HTERT RPE-1 (cell line): ENCODE results near the gene POU6F2.
"Not testable (repeated sequence)": the region's sequence is repeated elsewhere in the genome, so short reads cannot be mapped to it uniquely, and the experiment has no call there.

Experiments
- in situ Hi-C: fragments of 300-500 bp; cut with MboI; formaldehyde crosslinking; loops from 4 replicates; pipeline ENCODE4 v1.14.3; 2020; ENCODE audit warnings: low sequenced_read_pairs

POU6F2 gene

GRCh38 chr7:39295796-39296195, 318.1 kb downstream of the POU6F2 start:
- in situ Hi-C loops = no loop called here

- in situ Hi-C loops = no loop called here
Observed at GRCh38 chr7:39299695-39300094, 322.0 kb downstream of the POU6F2 start.

GRCh38 chr7:39300276-39300675, 322.6 kb downstream of the POU6F2 start:
- in situ Hi-C loops = no loop called here

- in situ Hi-C loops = no loop called here
Observed at GRCh38 chr7:39301543-39301942, 323.8 kb downstream of the POU6F2 start.

DNA sequence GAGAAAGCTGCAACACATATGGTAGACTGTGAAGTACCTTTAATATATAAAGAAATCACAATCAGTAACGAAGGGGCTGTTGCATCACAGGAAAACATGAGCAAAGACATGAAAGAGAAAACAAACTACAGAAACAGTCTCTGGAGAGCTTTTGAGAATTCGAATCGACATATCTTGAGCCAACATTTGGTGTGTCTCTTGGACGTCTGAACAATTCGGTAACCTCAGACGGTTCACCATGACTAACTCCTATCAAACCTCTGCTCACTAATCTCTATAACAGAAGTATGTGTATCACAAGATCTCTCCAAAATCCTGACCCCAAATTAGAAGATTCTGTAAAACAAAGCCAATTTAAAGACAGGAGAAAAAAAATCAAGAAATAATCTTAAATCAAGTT, 326.5 kb downstream of the POU6F2 start:
- in situ Hi-C loops = no loop called here

DNA sequence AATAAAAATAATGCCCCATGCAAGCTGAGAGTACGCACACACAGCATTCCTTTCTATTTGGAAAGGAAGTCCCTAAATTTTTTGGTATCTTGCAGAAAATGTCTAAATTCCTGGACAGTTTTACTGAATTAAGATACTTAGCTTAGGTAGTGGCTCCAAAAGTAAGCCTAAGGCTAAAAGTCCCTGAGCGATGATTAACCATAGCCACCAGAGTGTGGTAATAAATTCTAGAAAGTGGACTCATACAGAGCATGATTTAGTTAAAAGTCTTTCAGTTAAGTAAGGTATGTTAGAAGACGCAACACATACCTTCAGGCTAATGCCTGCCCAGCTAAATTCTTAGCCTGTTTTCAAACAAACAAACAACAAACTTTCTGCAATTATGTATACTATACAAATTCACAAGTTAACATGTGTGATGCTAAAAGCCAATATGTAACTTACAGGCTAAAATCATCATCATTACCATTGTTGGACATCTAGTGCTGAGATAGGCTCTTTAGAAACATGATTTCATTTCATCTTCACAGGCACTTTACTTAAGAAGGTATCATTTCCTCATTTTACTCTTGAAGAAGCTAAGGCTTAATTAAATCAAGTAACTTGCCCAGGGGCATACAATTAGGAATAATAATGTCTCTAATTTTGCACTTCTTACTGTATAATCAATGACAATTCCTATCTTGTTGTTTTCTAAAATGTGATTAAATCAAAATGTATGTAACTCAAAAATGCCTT, 327.1 kb downstream of the POU6F2 start:
- in situ Hi-C loops = no loop called here

DNA sequence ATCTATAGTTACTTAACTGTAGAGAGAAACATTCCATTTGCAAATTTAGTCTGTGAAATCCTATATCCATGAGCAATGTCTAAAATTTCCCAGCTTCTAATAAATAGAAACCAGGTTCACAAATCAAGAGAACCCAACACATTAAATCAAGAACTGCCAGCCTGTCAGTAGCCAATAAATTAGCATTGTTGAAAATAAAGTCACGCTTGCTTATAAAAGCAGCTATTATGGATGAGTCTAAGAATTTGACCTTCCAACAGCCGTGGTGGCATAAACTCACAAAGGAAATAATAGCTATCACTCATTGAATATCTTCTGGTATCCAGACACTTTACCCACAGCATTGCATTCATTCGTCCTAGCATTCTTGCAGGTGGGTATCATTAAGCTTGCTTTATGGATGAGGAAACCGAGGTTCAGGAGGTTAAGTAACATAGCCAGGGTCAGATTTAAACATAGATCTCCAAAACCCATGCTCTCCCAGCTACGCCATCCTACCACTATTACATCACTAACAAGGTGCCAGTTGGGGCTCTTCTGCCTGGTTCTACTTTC, 328.4 kb downstream of the POU6F2 start:
- in situ Hi-C loops = no loop called here

DNA sequence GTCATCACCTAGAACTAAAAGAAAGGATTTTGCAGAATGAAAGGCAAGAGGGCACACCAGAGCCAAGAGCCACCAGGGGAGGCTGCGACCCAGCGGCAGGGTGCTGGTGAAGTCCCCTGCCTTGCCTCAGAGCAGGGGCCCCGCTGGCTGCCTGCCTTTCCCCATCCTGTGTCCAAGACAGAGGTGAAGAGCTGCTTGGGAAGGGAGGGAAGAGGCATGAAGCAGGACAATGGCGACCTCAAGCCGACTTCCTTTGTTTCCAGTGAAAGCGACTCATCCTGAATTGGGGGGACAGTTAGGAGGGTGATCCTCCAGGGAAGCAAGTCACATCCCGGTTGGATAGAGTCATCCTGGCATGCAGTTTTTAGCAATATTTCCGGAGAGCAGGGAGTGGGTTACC, 333.0 kb downstream of the POU6F2 start:
- in situ Hi-C loops = no loop called here

- in situ Hi-C loops = no loop called here
Observed at GRCh38 chr7:39312254-39312989, 334.7 kb downstream of the POU6F2 start.

DNA sequence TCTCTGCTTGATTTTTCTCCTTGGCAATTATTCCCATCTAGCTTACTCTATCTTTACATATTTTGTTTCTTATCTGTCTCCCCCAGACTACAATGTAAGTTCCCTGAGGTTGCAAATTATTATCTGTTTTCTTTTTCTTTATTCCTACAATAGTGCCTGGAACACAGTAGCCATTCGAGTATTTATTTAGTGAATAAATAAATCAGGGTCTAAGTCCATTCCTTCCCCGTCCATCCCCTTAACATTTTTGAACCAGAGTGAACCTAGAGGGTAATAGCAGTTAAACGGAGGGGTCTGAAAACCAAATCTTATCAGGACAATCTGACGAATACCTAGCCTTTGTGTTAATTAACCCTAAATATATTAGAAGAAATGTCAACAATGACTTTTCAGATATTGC, 335.7 kb downstream of the POU6F2 start:
- in situ Hi-C loops = no loop called here

- in situ Hi-C loops = no loop called here
Observed at GRCh38 chr7:39313974-39314373, 336.3 kb downstream of the POU6F2 start.

DNA sequence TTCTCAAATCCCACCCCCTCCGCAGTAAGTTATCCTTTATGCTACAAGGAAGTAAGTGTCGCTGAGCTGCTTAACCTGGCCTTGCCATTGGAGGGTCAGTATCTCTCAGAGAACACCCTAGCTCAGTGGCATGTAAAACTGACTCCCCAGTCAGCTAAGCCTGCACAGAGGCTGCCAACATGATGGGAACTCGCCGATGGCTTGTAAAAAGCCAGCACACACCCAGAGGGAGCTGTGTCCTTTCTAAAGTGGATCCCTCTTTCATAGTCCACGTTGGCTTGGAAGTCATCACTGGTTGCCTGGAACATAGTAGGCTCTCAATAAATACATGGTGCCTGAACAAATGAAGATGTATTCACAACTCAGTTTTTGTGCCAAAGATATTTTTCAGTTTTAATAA, 339.4 kb downstream of the POU6F2 start:
- in situ Hi-C loops = no loop called here

GRCh38 chr7:39317896-39318295, 340.2 kb downstream of the POU6F2 start:
- in situ Hi-C loops = no loop called here

- in situ Hi-C loops = no loop called here
Observed at GRCh38 chr7:39321245-39321644, 343.5 kb downstream of the POU6F2 start.

DNA sequence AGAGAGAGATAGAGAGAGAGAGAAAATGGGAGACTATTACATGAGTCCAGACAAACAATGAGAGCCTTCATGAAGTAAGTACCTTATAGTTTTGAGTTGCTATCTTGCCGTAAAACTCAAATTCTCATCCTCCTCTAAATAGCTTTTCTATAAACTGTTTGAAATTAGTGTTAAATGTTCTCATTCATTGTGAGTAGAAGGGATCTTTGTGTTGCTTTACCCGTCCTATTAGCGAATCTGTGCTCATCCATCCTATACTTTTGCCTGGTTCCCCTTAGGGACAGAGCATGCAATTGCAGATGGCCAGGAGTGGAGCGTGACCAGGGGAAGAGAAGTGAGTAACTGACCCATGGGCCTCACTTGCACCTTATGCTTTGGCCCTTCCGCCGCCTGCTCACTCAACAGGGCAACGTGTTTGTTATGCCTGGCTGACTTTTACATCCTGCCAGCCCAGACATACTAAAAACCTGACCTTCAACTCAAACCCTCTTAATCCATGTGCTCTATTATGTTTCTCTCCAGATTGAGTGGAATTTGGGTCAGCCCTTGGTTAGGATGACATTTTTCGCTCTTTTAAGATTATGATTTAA, 344.3 kb downstream of the POU6F2 start:
- in situ Hi-C loops = no loop called here

- in situ Hi-C loops = no loop called here
Observed at GRCh38 chr7:39324139-39324760, 346.5 kb downstream of the POU6F2 start.

- in situ Hi-C loops = not testable (repeated sequence)
Observed at GRCh38 chr7:39331607-39332006, 353.9 kb downstream of the POU6F2 start.

GRCh38 chr7:39332142-39332541, 354.4 kb downstream of the POU6F2 start:
- in situ Hi-C loops = no loop called here

- in situ Hi-C loops = no loop called here
Observed at GRCh38 chr7:39333701-39334100, 356.0 kb downstream of the POU6F2 start.

DNA sequence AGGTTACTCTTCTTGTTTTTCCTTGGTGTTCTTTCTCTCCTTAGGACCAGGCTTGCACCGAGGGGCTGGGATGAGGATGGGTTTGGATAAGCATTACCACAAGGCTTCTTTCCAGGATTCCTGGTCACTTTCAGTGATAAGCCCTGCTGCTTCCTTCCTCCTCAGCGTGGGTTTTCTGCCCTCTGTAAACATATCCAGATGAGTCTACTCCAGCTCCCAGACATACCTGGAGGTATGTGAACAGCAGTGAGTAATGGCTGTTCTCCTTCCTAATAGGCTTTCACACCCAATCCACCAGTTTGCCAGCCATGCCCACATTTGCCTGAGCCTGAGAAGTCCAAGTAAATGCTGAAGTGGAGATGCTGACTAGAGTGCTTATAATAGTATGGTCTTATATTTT, 358.7 kb downstream of the POU6F2 start:
- in situ Hi-C loops = no loop called here

- in situ Hi-C loops = no loop called here
Observed at GRCh38 chr7:39338716-39339115, 361.0 kb downstream of the POU6F2 start.
